GM19193 (cell line): ENCODE measurements around the gene C3orf22.

ENCODE experiments used
- POLR2A ChIP-seq: IDR thresholded peaks from 4 replicates; pipeline ENCODE4 v1.6.1; 2011; ENCODE audit not compliant: insufficient read depth, insufficient read length; ENCODE audit errors: extremely low read depth

Gene C3orf22, protein sequence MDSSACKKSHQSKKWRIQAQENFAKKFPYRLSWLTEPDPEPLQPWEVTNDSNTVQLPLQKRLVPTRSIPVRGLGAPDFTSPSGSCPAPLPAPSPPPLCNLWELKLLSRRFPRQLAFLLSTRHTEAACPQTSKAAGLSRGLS

DNA sequence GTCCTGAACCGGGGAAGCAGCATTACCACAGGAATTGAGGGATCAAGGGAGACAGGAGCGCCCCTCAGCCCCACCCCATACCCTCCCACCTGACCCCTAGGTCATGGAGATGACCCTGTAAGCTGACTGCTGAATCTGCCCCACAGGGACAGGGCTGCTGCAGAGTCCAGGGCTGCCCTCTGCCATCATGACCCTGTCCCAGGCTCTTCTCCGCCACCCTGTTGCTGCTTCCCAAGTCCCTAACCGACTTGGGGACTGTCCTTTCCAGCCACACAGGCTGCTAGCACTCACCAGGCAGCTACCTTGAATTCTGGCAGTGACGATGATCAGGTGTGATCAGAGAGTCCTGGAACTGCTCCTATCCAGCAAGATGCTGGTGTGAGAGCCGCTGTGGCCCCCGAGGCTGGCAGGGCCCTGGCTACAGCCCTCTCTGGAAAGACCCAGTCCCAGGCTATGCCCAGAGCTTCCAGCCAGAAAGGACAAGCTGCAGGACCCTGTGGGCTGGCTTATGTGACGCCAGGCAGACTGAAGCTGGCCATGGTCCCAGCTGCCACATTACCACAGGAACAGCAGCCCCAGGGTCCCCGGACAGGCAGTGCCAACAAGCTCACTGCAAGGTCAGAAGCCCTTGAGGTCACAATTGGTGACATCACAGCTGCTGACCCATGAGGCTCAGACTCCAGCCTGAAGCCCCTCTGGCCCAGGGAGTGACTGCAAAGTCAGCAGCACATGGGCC, at the start of gene C3orf22:
TSS of gene C3orf22 (minus strand) at position 597 of the 736 bp plus-strand sequence. CDS start 5,542 bp downstream, outside the sequence.
- TF ChIP-seq POLR2A, result no peak

DNA sequence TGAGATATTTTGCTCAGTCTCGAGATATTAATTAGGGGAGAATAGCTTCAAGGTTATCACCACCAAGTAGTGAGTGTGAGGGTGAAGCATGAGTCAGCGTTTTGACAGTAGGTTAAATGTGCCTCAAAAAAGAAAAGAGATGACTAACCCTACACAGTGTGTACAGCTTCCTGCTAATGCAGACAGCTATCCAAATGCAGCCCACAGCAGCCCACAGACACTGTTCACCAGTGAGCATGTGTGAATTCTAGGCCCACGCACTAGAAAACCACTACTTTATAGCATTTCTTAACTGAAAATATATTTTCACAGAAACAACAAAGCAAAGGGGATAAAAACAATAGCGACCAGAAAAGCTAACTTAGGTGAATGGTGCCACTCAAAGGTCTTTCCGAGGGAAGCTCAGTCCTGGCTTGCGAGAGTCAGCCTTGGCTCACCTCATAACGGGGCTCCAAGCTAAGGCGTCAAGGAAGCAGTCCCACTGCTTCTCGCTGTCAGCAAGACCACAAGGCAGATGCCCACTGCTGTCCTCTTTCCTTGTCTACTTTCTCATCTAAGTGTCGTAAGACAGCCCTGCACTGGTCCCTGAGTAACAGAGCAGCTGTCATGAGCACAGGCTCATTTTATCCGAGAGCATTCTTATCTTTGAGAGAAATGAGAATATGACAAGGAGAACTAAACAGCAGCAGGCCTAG, 48.6 kb upstream of the C3orf22 start:
- no peak for TF ChIP-seq POLR2A

DNA sequence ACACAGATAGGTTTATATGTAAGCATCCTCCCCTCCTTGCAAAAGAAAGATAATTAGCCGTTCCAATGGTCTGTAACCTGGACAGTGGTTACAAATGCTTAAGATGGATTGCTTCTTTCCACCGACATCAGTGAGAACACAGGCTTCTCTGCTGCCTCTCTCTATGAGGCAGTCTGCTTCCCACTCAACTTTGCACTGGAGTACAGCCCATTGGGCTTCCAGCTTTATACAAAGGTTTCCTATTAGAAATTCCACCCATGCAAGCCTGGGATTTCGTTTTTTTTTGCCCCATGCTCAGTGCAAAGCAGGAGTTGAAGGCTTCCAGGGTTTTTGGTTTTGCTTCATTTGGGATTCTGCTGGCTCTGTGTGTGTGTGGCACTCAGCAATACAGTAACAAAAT, 47.3 kb upstream of the C3orf22 start:
- TF ChIP-seq POLR2A, result no peak

DNA sequence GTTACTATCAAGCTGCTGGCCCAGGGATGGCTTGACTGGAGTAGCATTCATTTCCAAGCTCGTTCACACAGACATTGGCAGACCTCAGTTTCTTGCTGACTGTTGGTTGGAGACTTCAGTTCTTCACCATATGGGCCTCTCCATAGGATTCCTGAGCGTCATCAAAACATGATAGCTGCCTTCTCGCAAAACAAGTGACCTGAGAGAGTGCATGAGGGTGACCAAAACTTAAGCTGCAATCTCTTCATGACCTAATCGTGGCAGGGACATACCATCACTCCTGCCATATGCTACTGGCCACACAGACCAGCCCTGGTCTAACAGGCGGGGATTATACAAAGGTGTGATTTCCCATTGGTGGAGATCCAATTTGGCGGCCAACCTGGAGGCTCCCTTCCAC, 46.0 kb upstream of the C3orf22 start:
- no peak for TF ChIP-seq POLR2A

DNA sequence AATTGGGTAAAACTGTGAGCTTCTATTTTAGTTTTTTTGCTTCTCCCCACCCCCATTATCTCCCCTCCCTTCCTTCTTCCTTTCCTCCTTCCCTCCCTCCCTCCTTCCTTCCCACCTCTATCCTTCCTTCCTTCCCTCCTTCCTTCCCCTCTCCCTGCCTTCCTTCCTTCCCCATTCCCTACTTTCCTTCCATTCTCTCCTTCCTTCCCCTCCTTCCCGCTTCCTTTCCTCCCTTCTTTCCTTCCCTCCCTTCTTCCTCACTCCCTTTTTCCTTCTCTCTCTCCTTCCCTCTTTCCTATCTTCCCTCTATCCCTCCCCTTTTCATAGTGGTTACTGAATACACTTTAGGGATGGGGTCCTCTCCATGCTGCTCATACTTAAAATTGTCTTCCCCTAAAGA, 40.4 kb upstream of the C3orf22 start:
- no peak for TF ChIP-seq POLR2A

DNA sequence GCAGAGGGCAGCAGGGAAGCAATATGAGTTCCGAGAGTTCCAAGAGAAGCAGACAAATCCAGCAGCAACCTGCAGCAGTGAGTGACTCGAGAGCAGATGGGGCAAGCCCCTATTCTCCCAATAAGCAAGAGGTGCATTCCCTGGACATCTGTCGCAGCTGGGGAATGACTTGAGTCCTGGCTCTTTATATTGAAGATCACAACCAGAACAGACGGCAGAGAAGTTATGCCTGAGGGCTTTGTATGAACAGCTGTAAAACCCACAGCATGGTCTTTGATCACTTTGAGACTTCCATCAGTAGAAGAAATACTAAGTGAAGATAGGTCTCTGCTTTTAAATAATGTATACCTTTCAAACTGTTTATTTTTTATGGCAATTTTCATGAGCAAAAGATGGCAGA, 23.6 kb upstream of the C3orf22 start:
- no peak for TF ChIP-seq POLR2A

DNA sequence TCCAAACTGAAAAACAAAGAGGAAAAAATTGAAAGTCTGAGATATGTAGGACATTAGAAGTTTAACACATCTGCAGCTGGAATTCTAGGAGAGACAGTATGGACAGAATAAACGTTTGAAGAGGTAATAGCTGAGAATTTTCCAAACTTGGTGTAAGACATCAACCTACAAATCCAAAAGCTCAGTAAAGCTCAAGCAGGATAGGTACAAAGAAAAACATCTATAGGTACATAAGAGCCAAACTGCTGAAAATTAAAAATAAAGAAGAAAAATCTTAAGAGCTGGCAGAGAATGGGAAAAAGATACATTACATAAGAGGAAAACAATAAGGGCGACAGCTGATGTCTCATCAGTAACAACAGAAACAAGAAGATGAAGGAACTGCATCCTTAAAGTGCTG, 22.8 kb upstream of the C3orf22 start:
- no peak for TF ChIP-seq POLR2A

DNA sequence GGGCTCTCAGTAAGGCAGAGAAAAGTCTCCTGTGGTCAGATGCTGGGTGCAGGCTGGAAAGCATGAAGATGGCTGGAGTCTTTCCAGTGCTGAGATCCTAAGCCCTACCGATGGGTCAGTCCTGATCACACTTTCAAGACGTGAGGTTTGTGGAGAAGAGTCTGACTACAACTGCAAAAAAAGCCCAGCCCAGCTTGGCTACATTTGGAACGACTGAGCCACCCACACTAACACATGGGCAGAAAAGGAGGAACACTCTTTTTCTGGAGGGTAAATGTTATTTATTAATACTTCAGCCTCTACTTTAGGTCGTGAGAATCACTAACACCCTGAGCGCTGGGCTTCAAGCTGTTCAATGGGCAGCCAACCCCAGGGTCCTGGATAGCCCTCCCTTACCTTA, 22.0 kb upstream of the C3orf22 start:
- no peak for TF ChIP-seq POLR2A

DNA sequence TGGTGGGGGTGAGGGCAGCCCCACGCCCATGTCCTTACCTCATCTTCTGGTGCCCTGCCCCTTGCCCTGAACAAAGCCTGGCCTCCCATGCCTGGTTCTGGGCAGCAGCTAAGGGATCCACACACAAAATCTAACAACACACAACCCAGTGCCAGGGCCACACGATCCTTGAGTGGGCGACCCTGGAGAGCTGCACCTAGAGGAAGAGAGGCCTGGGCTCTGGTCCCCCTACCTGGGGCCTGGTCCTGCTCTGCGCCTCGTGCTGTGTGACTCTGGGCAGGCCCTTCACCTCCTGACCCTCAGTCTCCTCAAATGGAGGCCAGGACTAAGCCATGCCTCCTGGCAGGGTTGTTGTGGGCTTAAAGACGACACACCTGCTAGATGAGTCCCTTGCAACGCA, 20.0 kb upstream of the C3orf22 start:
- no peak for TF ChIP-seq POLR2A

DNA sequence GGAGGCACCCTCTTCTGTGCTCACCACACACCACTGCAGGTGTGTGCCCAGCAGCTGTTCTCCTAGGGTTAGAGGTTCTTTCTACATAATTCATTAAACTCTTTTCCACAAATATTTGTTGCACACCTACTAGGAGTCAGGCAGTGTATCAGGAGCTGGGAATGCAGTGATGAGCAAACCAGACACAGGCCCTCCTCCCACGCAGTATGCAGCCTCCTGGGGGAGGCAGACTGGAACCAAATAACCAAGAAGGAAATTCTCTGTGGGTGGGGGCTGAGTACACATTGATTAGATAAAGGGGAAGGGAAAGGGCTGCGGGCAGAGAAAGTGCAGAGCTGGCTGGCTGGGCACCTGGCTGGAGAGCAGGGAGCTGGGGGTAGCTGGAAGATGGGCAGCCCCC, 18.5 kb upstream of the C3orf22 start:
- no peak for TF ChIP-seq POLR2A

DNA sequence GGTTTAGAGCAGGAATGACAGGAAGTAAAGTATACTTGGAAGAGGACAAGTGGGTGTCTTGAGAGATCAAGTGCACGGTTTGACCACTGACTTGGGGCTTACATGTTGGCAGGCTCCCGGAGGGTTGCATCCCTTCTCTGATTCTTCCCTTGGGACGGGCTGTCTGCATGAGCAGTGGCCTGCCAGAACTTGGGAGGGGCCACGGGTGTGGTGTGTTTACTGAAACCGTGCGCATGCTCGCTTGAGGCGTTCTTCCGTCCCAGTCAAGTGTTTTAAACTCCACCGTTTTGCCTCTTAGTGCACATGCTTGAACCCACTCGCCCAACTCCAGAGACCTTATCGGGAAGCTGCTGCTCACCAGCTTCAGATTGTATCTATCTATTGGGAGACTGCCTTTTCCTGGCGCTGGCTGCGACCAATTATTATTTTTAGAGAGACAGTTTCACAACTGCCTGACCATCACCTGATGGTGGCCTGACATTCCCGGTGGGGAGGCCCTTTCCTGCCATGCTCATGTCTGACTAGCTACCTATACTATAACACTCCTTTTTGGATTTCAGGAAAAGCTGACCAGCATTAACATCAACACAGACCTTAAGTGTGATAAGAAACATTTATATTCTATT, 14.9 kb upstream of the C3orf22 start:
- TF ChIP-seq POLR2A, result no peak

DNA sequence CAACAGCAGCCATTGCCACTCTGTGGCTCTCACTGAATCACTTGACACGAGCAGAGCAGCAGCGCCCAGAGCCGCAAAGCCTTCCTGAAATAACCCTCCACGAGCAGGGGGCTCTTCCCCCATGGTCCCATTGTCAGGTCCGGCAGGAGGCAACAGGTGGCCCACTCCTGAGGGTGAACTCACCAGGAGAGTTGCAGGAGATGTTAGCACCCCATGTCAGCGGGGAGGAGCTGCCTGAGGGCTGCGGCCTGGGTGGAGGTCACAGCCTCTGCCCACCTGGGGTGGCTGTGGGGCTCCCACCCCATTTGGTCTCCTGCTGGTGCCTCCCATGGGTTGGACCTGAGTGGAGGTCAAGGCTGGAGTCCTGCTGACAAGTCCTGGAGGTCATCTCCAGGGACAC, 12.3 kb upstream of the C3orf22 start:
- TF ChIP-seq POLR2A, result no peak

DNA sequence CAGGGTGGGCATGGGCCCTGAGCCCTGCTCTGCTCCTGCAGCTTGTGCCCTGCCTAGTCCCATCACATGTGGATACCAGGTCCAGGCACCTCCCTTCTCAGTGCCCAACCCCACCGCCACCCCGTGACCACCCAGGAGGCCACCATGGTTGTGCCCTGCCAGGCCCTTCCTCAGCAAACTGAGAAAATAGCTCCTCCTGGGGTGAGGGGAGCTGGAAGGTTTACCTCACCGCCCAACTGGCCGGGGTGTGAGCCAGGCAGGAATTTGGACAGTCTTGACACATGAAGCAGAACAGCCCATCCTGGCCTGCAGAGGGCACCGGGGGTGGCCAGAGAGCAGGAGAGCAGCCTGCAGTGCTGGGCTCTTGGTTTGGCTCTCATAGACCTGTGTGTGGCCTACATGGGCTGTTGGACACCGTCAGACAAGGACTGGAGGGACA, 11.4 kb upstream of the C3orf22 start:
- no peak for TF ChIP-seq POLR2A

DNA sequence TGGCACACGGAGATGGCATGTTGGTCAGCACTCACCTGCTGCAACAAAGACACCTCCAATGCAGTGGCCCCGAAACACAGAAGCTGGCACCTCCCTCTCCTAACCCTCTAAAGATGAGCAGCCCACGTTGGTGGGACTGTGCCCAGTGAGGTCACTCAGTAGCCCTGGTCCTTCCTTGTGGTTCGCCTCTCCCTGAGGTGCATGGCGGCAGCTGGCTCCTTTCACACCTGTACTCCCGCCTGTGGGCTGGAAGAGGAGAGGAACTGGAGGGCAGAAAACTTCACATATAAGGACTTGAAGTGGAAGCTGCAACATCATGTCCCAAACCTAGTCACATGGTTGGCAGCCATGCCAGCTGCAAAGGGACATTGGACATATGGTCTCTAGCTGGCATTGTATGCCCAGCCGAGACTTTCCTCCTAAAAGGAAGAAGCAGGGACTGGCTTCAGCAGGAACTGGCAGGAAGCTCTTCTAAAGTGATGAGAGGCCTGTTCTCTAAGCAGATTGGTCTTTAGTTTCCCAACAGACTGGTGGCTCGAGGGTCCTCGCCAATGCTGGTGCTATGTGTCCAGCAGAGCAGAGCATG, 10.8 kb upstream of the C3orf22 start:
- TF ChIP-seq POLR2A, result no peak

DNA sequence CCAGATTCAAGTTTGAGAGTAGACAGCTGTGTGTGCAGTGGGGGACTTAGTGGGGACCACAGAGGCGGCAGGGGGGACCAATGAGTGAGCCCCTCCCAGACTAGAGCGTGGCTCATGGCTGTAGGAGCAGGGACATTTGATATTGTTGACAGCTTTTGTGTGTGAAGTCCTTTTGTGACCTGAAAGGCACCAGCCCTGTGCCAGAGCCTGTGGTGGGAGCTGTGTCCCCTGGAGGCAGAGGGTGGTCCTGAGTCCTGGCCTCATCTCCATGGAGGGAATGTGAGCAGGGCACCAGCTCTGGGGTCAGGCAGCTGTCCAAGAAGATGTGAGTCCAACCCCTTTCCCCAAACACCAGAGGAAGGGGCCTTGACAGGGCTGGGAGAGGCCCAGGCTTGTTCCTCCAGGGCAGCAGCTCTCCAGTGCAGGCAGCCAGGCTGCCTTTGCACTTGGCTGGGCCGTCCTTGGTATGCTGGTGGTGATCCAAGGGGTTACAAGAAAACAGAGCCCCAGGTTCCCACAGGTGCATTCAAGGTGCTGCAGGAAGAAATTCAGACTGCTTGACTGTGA, 10.1 kb upstream of the C3orf22 start:
- TF ChIP-seq POLR2A, result no peak

DNA sequence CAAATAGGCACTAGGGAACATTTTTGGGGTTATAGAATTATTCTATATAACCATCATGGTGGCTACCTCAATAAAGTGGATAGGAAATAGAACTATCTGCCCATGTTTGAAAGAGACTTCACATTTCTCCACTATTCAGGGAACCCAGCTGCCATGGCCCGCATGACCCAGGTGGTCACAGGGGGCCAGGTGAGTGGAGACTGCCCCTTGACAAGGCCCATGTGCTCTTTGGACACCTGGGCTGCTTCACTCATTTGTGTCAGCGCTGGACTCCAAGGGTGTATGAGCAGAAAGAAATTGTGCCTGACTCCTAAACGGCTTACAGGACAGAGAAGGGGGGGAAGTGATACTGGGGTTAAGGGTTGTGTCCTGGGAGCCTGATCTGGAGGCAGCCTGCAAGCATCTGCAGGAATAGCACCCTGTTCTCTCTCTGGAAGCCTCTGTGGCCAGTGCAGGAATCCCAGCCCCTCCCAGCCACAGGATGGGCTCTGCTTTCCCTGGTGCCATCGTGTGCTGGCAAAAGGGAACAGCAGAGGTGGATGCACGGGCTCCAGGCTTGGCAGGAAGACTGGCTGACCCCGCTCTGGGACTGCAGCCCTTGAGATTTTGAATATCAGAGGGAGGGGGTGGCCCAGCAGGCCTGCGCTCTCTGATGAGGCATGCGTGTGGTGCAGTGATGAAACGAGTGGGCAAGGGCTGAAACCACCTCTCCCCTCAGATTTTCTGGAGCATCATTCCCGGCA, 9.1 kb upstream of the C3orf22 start:
- no peak for TF ChIP-seq POLR2A
